WTC11 (cell line): Measurements from ENCODE around the gene GARNL3.

ENCODE experiments used
- CREB1 ChIP-seq: sonication (generic); formaldehyde crosslinking; IDR thresholded peaks from 2 replicates; pipeline ENCODE4 v1.8.0; 2023; ENCODE audit warnings: mild to moderate bottlenecking, missing genetic modification reagents
- NR3C1 ChIP-seq: sonication (generic); formaldehyde crosslinking; conservative IDR thresholded peaks from 2 replicates; pipeline ENCODE4 v1.8.1; 2023; ENCODE audit warnings: low read depth, mild to moderate bottlenecking, missing genetic modification reagents
- ZNF423 ChIP-seq: fragments of 250-450 bp; sonication (Bioruptor Pico); IDR thresholded peaks from 2 replicates; pipeline ENCODE4 v2.1.2; 2022; ENCODE audit warnings: mild to moderate bottlenecking, moderate library complexity

GRCh38 chr9:127369428-127369827 lies 104.9 kb downstream of the GARNL3 start:
- TF ChIP-seq ZNF423 (CRISPR knock-in tag) (no peak), CREB1 (CRISPR knock-in tag) (no peak), NR3C1 (CRISPR knock-in tag) (no peak)
